GM18858 (cell line): ENCODE results near the gene SBF1.
"Not testable (repeated sequence)": the region's sequence is repeated elsewhere in the genome, so short reads cannot be mapped to it uniquely, and the experiment has no call there.

Experiments used
- ATAC-seq: cut with Tn5 transposase; IDR thresholded peaks from one replicate; pipeline ENCODE4 v1.9.1; 2021; ENCODE audit not compliant: unreplicated experiment

The SBF1 gene

DNA sequence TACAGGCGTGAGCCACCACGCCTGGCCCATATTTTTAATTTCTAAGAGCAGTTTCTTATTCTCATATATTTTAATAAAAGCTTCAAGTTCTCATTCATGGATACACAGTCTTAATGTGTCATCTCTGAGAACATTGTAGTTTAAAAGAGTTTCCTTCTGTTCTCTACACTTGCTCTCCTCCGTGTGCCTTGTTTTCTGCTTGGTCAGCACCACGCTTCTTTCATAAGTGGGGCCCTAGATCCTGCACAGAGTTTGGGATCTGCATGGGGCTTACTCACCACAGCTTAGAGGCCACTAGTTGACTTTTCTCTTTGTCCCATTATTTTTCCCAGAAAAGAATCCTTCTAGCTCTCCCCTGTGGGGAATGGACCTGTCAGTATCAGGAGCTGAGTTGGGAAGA, 72.9 kb downstream of the SBF1 start:
- no peak for ATAC-seq

- no peak for ATAC-seq
Measured at GRCh38 chr22:50400931-50401330, 73.9 kb downstream of the SBF1 start.

- no peak for ATAC-seq
Measured at GRCh38 chr22:50400406-50400805, 74.4 kb downstream of the SBF1 start.

DNA sequence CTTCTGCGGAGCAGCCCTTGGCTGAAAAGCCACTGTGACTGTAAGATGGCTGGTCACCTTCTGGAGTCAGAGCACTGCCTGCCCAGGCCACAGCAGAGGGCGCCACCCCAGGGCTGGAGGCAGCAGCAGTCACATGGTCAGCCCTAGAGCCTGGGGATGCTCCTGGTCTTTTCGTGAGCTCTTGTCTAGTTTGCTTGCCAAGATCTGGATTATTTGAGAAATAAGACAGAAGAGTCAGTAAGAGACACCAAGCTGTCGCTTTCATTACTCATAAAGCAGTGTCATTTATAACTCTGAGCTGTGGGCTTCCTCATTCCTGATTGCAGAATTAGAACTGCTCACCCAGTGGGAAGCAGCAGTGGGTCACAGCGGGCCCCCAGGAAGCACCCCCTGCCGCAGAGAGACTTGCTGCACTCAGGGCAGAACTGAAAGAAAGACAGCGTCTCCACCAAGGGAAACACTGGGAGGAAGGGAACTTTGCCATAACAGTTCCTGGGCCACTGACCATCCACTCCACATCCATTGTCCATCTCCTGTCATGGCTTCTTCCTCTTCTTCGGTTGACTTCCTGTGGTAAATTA, 75.0 kb downstream of the SBF1 start:
- ATAC-seq = no peak

DNA sequence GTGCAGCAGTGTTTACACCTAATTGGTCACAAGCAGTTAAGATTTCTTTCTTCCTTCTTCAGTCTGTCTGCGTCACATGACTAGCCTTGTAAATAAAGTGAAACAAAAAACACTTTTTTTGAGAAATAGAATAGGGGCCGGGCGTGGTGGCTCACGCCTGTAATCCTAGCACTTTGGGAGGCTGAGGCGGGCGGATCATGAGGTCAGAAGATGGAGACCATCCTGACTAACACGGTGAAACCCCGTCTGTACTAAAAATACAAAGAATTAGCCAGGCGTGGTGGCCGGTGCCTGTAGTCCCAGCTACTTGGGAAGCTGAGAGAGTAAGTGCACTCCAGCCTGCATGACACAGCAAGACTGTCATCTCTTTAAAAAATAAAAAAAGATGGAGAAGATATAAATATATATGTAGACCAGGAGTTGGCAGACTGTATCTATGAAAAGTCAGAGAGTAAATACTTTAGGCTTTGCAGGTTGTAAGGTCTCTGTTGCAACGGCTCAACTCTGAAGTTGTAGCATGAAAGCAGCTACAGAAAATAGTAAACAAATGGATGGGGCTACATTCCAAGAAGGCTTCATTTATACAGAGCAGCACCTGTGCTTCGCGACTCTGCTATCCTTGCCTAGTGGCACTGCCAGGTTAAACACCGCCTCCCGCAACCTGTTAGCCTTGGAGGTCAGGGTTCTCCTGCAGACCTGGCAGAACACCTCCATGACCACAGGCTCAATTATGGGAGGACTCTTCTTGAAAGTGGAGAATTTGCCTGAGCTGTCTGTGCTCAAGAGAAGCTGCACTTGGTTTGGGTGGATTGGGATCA, 75.8 kb downstream of the SBF1 start:
- ATAC-seq = no peak

GRCh38 chr22:50397371-50398060, 77.3 kb downstream of the SBF1 start:
- not testable (repeated sequence) for ATAC-seq

DNA sequence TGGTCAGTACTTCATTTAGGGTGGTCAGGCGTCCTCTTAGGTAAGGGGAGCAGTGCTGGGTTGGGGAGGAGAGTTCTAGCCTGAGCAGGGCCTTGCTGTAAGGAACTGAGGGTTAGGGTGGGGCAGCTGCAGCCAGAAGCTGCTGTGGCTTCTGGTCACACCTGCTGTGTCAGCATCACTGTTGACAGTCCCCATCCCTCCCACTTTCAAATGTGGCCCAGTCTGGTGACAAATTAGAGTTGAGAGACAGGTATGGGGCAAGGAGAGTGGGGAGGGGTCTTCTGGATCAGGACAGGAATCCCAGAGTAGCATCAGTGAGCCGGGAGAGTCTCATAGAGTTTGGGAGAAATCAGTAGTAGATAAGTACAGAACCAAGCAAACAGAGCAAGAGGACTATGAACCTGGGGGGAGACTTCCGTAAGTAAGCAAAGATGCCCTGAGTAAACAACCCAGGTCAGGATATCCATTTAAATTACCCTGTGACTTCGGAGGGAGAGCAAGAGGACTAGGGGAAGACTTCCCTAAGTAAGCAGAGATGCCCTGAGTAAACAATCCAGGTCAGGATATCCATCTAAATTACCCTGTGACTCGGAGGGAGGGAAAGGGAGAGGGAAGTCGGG, 78.0 kb downstream of the SBF1 start:
- no peak for ATAC-seq
